GM12891 (cell line): ENCODE results near the gene NEK5.
"Not testable (repeated sequence)": the region's sequence is repeated elsewhere in the genome, so short reads cannot be mapped to it uniquely, and the experiment has no call there.

Experiments used
- DNase-seq: peaks from one replicate; pipeline ENCODE4 v3.0.0; 2011; ENCODE audit warnings: low spot score; ENCODE audit not compliant: insufficient read length
- FAIRE-seq: peaks from 2 replicates; lab custom pipeline; 2011; peaks lifted over from hg19 to GRCh38; lab: Jason Lieb, UNC
- PAX5 ChIP-seq: IDR thresholded peaks from 2 replicates; pipeline ENCODE4 v1.6.1; 2011; ENCODE audit warnings: low read length, moderate library complexity, mild to moderate bottlenecking; ENCODE audit not compliant: insufficient read depth, severe bottlenecking
- POLR2A ChIP-seq: IDR thresholded peaks from 2 replicates; pipeline ENCODE4 v1.6.1; 2011; ENCODE audit warnings: low read depth, low read length, control low read depth
- POLR2AphosphoS5 ChIP-seq: IDR thresholded peaks from 2 replicates; pipeline ENCODE4 v1.6.1; 2011; ENCODE audit warnings: low read depth, low read length, control low read depth
- POU2F2 ChIP-seq: IDR thresholded peaks from 2 replicates; pipeline ENCODE4 v1.6.1; 2011; ENCODE audit warnings: low read depth, mild to moderate bottlenecking, control low read depth, low read length, moderate library complexity
- SPI1 ChIP-seq: IDR thresholded peaks from 2 replicates; pipeline ENCODE4 v1.6.1; 2011; ENCODE audit warnings: low read depth, low read length, control low read depth
- TAF1 ChIP-seq: IDR thresholded peaks from 2 replicates; pipeline ENCODE4 v1.6.1; 2011; ENCODE audit warnings: low read depth, low read length, control low read depth

Gene NEK5

DNA sequence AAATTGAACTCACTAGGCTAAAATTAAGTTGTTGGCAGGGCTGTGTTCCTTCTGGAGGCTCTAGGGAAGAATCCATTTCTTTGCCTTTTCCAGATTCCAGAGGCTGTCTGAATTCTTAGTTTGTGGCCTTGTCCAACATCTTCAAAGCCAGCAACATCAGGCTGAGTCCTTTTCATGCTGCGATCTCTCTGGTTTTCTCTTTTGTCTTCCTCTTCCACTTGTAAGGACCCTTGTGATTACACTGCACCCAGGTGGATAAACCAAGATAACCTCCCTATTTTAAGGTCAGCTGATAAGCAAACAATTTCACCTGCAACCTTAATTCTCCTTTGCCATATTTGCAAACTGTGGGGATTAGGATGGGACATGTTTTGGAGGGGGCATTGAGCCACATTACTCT, 92.8 kb downstream of the NEK5 start:
- TF ChIP-seq POU2F2 (no peak), PAX5 (no peak), POLR2AphosphoS5 (no peak), TAF1 (no peak), POLR2A (no peak), SPI1 (no peak)
- DNase-seq (no peak), FAIRE-seq (no peak)

DNA sequence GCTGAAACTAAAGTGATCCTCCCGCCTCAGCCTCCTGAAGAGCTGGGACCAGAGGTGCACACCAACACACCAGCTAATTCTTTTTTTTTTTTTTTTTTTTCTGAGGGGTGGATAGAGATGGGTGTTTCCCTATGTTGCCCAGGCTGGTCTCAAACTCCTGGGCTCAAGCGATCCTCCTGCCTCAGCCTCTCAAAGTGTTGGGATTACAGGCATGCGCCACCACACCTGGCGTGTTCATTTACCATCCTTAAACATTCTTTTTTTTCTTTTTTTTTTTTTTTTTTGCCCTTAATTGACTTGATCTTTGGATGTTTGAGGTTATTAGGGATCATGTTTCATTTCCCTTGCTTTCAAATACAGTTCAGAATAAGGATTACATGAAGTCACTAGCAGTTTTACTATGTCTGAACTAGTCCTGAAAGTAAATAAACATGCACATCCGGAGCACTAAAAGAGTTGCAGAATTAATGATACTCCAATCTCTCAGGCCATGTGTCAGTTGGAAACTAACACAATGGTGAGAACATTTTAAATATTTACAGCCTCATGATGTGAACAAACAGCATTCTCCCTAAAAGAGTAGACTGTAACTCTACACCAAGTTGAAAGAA, 94.2 kb downstream of the NEK5 start:
- FAIRE-seq, result no peak

DNA sequence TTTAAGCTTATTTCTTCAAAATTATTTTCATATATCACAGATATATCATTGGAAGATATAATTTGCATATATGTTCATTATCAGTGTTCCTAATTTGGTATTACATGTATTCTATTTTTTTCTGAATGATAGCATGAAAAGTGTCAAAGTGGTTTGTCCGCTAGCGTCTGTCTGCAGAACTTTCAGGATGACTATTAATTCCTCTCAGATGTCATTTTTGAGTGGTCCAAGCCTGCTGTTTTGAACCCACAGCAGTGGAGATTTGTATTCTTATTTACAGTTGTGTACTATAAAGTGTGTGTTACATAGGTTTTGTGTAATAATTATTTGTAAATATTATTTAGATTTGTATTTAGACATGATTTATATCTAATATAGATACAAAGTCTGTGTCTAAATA, 95.8 kb downstream of the NEK5 start:
- no peak for TF ChIP-seq POLR2AphosphoS5
- no peak for TF ChIP-seq POU2F2
- no peak for TF ChIP-seq POLR2A
- no peak for TF ChIP-seq PAX5
- TF ChIP-seq SPI1, result no peak
- no peak for TF ChIP-seq TAF1
- DNase-seq (no peak), FAIRE-seq (no peak)

More for the DNA sequence above, 94.2 kb downstream of the NEK5 start:
- no peak for TF ChIP-seq TAF1
- TF ChIP-seq SPI1, result no peak
- TF ChIP-seq POU2F2, result no peak
- TF ChIP-seq PAX5, result no peak
- no peak for TF ChIP-seq POLR2AphosphoS5
- TF ChIP-seq POLR2A, result no peak
- no peak for DNase-seq

DNA sequence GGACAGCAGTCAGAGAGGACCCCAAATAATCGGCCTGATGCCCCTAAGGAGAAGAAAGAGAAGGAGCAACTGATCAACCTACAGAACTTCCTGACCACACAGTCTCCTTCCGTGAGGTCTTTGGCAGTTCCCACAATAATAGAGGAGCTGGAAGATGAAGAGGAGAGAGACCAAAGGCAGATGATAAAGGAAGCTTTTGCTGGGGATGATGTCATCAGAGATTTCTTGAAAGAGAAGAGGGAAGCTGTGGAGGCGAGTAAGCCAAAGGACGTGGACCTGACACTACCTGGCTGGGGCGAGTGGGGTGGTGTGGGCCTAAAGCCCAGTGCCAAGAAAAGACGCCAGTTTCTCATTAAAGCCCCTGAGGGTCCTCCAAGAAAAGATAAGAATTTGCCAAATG, 98.5 kb downstream of the NEK5 start:
- DNase-seq, FAIRE-seq: not testable (repeated sequence)

DNA sequence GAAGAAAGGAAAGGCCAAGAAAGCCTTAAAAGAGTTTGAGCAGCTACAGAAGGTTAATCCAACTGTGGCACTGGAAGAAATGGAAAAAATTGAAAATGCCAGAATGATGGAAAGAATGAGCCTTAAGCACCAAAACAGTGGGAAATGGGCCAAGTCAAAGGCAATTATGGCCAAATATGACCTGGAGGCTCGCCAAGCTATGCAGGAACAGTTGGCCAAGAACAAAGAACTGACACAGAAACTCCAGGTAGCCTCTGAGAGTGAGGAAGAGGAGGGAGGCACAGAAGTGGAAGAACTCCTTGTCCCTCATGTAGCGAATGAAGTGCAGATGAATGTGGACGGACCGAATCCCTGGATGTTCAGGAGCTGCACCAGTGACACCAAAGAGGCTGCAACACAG, 99.3 kb downstream of the NEK5 start:
- no peak for DNase-seq

DNA sequence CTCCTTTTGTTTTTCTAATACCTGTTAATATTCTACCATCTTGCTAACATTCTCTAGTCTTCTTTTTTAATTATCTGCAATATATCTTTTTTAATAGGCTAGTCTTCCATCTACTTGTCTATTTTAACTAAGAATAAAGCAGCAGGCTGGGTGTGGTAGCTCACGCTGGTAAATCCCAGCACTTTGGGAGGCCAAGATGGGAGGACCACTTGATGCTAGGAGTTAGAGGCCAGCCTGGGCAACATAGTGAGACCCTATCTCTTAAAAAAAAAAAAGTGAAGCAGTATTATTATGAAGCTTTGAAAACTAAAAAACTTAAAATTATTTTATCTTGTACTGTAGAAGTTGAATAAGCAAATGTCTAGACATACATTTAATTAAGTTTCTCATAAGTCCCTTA, 101.0 kb downstream of the NEK5 start:
- no peak for DNase-seq
- no peak for FAIRE-seq
- no peak for TF ChIP-seq SPI1
- TF ChIP-seq POLR2A, result no peak
- TF ChIP-seq POU2F2, result no peak
- TF ChIP-seq TAF1, result no peak
- no peak for TF ChIP-seq PAX5
- TF ChIP-seq POLR2AphosphoS5, result no peak

More for the DNA sequence above, 99.3 kb downstream of the NEK5 start:
- FAIRE-seq, result no peak
- TF ChIP-seq TAF1 (no peak), PAX5 (no peak), POLR2A (no peak), POU2F2 (no peak), SPI1 (no peak), POLR2AphosphoS5 (no peak)

DNA sequence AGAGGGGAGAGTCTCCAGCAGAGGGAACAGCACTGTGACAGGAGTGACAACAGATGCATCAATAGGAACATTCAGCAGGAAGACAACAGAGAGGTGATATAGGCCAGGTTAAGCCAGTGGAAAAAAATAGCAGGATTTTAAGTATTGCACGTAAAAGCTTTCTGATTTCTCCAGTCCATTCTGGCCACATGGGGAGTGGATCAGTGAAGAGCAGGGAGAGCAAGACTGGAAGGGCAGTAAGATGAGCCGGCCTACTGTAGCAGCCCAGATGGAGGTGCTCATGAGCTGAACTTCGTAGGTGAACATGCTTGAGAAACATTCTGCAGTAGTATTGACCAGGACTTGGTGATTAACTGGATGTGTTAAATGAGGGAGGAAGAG, 102.6 kb downstream of the NEK5 start:
- FAIRE-seq, result no peak
- TF ChIP-seq POU2F2 (no peak), POLR2AphosphoS5 (no peak), SPI1 (no peak), POLR2A (no peak), TAF1 (no peak), PAX5 (no peak)
- DNase-seq, result no peak

DNA sequence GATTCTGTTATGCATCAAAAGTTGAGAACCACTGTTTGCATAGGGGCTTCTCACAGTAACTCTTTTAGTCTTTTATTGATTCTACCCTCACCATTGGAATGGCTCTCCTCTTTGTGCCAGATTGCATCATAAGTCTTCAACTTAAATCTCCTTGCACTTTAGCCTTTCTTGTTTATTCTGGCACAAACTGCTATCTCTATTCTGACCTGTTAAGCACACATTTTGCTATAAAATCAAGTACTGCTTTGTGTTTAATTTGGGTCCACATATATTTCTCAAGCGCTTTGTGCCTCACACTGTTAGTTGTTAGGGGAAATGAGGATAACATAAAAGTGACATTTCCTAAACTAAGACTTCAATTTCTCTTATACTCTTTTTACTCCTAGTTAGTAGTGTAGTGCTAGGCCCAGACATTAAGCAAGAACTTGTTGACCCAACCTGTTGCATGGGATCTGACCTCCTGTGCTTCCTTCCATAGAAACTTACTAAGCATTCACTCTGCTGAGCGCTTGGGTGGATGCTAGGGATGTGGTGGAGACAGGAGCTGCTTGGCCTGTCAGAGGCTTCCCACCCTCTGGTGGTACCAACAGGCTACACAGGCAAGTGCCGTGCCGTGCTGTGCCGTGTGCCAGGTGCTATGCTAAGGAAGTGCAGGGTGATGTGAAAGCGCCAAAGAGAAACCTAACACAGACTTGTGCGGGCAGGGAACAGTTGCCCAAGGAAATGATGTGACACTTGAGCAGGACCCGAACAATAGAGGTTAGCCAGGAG, 103.2 kb downstream of the NEK5 start:
- TF ChIP-seq PAX5, result no peak
- TF ChIP-seq POU2F2, result no peak
- TF ChIP-seq SPI1, result no peak
- TF ChIP-seq POLR2AphosphoS5, result no peak
- no peak for TF ChIP-seq TAF1
- TF ChIP-seq POLR2A, result no peak
- no peak for DNase-seq
- FAIRE-seq, result no peak

DNA sequence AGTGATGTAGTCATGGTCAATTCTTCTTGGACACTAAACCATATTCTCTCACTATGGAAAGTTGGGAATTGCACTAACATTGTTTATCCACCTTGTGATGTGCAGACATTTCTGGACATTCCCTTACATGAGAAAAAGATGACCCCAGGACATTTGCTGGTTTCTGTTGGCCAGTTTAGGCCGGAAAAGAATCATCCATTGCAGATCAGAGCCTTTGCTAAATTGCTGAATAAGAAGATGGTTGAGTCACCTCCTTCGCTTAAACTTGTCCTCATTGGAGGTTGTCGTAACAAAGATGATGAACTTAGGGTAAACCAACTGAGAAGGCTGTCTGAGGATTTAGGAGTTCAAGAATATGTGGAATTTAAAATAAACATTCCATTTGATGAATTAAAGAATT, 104.4 kb downstream of the NEK5 start, which contains the start of gene UTP14C:
TSS of gene UTP14C (plus strand) at position 211 of the 400 bp plus-strand sequence. CDS start 4,114 bp downstream, outside the sequence.
- TF ChIP-seq POLR2AphosphoS5, result no peak
- TF ChIP-seq POU2F2, result no peak
- TF ChIP-seq TAF1, result no peak
- TF ChIP-seq PAX5, result no peak
- TF ChIP-seq POLR2A, result no peak
- TF ChIP-seq SPI1, result no peak
- FAIRE-seq, result no peak
- no peak for DNase-seq
